SK-N-MC (cell line): ENCODE data around the gene PPP1R37.

ENCODE experiments used
- EZH2 ChIP-seq: fragments of 200-600 bp; sonication (generic); IDR thresholded peaks from one replicate; pipeline ENCODE4 v1.6.1; 2017; ENCODE audit warnings: antibody characterized with exemption
- POLR2AphosphoS5 ChIP-seq: IDR thresholded peaks from 2 replicates; pipeline ENCODE4 v1.6.1; 2012; ENCODE audit warnings: mild to moderate bottlenecking, low read depth, low read length, borderline replicate concordance

GRCh38 chr19:45151821-45152503, 59.0 kb downstream of the PPP1R37 start:
- TF ChIP-seq EZH2 (no peak), POLR2AphosphoS5 (no peak)
